GM06990 (cell line): Measurements from ENCODE around the gene CIITA.

ENCODE experiments used
- DNase-seq: peaks from one replicate; pipeline ENCODE4 v3.0.0-alpha.2; 2011; ENCODE audit not compliant: insufficient read length; ENCODE audit errors: extremely low read depth
- H3K27me3 ChIP-seq: replicated peaks from 2 replicates; pipeline ENCODE4 v1.6.0; 2011; ENCODE audit warnings: low read length; ENCODE audit not compliant: control insufficient read depth, insufficient read depth
- H3K36me3 ChIP-seq: 2 replicates; pipeline ENCODE4 v1.5.1; 2011; ENCODE audit warnings: low read length; ENCODE audit not compliant: control insufficient read depth, insufficient read depth
- H3K4me3 ChIP-seq: replicated peaks from 2 replicates; pipeline ENCODE4 v1.5.1; 2011; ENCODE audit warnings: low read depth, mild to moderate bottlenecking, control low read depth, low read length
- CTCF ChIP-seq: IDR thresholded peaks from 2 replicates; pipeline ENCODE4 v1.5.1; 2011; ENCODE audit warnings: low read length, control low read depth, mild to moderate bottlenecking, inconsistent platforms; ENCODE audit not compliant: insufficient read depth, poor library complexity, severe bottlenecking

CIITA gene

GRCh38 chr16:10870808-10871156 lies 6.2 kb upstream of the CIITA start:
- Histone ChIP-seq H3K36me3 (no peaks in the 10 kb centered on the region), H3K4me3 (no peak overlapping the region), H3K27me3 (no peaks in the 10 kb centered on the region)
- no peak for TF ChIP-seq CTCF
- DNase-seq, result no peak

- peak; percentile 75 for DNase-seq
- Histone ChIP-seq H3K27me3 (no peaks in the 10 kb centered on the region), H3K36me3 (no peaks in the 10 kb centered on the region), H3K4me3 (no peak overlapping the region)
- no peak for TF ChIP-seq CTCF
Observed at GRCh38 chr16:10871157-10871991, 5.6 kb upstream of the CIITA start.

GRCh38 chr16:10876315-10876714 lies 687 bp upstream of the CIITA start:
- no peak for TF ChIP-seq CTCF
- no peak for DNase-seq
- no peaks in the 10 kb centered on the region for H3K27me3 ChIP-seq
- H3K36me3 ChIP-seq, result no peaks in the 10 kb centered on the region
- peak overlapping the region; percentile 52 for H3K4me3 ChIP-seq

- Histone ChIP-seq H3K36me3 (no peaks in the 10 kb centered on the region), H3K4me3 (peak overlapping the region; percentile 86), H3K27me3 (no peaks in the 10 kb centered on the region)
- peak; percentile 48 for DNase-seq
- TF ChIP-seq CTCF, result peak; percentile 40
Observed at GRCh38 chr16:10877472-10877946, 507 bp downstream of the CIITA start.

- H3K4me3 ChIP-seq, result peak overlapping the region; percentile 86
- H3K27me3 ChIP-seq, result no peaks in the 10 kb centered on the region
- H3K36me3 ChIP-seq, result peaks cover 3% of the 10 kb centered on the region
- TF ChIP-seq CTCF, result no peak
- no peak for DNase-seq
Observed at GRCh38 chr16:10878328-10878643, 1.3 kb downstream of the CIITA start.
